Activated naive CD8-positive, alpha-beta T cell treated with anti-CD3 and anti-CD28 coated beads for 36 hours (primary cell): ENCODE data around the gene CSMD2. TPM values are rescaled to one million over a fixed set of nuclear protein-coding genes. Genes with fewer than 3 reads are reported as not detected.

Experiments
- DNase-seq: peaks from one replicate; pipeline ENCODE4 v3.0.0; 2021
- H3K27ac Mint-ChIP-seq: one replicate; pipeline ENCODE4 v1.8.0; 2022; ENCODE audit warnings: mild to moderate bottlenecking, moderate library complexity, mixed read lengths
- H3K27me3 Mint-ChIP-seq: one replicate; pipeline ENCODE4 v1.8.0; 2022; ENCODE audit warnings: mild to moderate bottlenecking, mixed read lengths
- H3K36me3 Mint-ChIP-seq: one replicate; pipeline ENCODE4 v1.8.0; 2021; ENCODE audit warnings: mild to moderate bottlenecking, mixed read lengths
- H3K4me1 Mint-ChIP-seq: one replicate; pipeline ENCODE4 v1.8.0; 2021; ENCODE audit warnings: mixed read lengths
- H3K4me3 Mint-ChIP-seq: one replicate; pipeline ENCODE4 v1.8.0; 2022; ENCODE audit warnings: mild to moderate bottlenecking, moderate library complexity, mixed read lengths
- H3K9me3 Mint-ChIP-seq: one replicate; pipeline ENCODE4 v1.8.0; 2022; ENCODE audit warnings: mixed read lengths
- total RNA-seq, 2 experiments: library from RNA; stranded (reverse); gene quantifications; one replicate each; pipeline ENCODE4 v1.2.3, GENCODE V29; 2021

CSMD2 gene
- total RNA-seq, 2 experiments from 2014 or later: not detected

GRCh38 chr1:33719771-33720670, 445.0 kb downstream of the CSMD2 start:
- no peak for DNase-seq
- Mint-ChIP-seq H3K27ac (no peak overlapping the region), H3K4me3 (no peak overlapping the region), H3K27me3 (no peaks in the 10 kb centered on the region), H3K9me3 (no peaks in the 10 kb centered on the region), H3K4me1 (no peaks in the 10 kb centered on the region), H3K36me3 (no peaks in the 10 kb centered on the region)

- no peaks in the 10 kb centered on the region for H3K27me3 Mint-ChIP-seq
- H3K9me3 Mint-ChIP-seq: no peaks in the 10 kb centered on the region
- H3K36me3 Mint-ChIP-seq: no peaks in the 10 kb centered on the region
- no peaks in the 10 kb centered on the region for H3K4me1 Mint-ChIP-seq
- no peak overlapping the region for H3K4me3 Mint-ChIP-seq
- DNase-seq: no peak
- no peak overlapping the region for H3K27ac Mint-ChIP-seq
These were observed 445.7 kb downstream of the CSMD2 start for GRCh38 chr1:33719326-33719725.

- Mint-ChIP-seq H3K27me3 (no peaks in the 10 kb centered on the region), H3K36me3 (no peaks in the 10 kb centered on the region), H3K9me3 (no peaks in the 10 kb centered on the region), H3K4me1 (no peaks in the 10 kb centered on the region), H3K4me3 (no peak overlapping the region), H3K27ac (no peak overlapping the region)
- no peak for DNase-seq
These were observed 446.8 kb downstream of the CSMD2 start for GRCh38 chr1:33718186-33718585.

GRCh38 chr1:33716976-33717688, 447.9 kb downstream of the CSMD2 start:
- no peak for DNase-seq
- H3K4me1 Mint-ChIP-seq: no peaks in the 10 kb centered on the region
- H3K9me3 Mint-ChIP-seq: no peaks in the 10 kb centered on the region
- no peaks in the 10 kb centered on the region for H3K36me3 Mint-ChIP-seq
- H3K27me3 Mint-ChIP-seq: no peaks in the 10 kb centered on the region
- H3K4me3 Mint-ChIP-seq: no peak overlapping the region
- no peak overlapping the region for H3K27ac Mint-ChIP-seq

GRCh38 chr1:33715195-33715811, 449.7 kb downstream of the CSMD2 start:
- Mint-ChIP-seq H3K4me3 (no peak overlapping the region), H3K9me3 (no peaks in the 10 kb centered on the region), H3K27me3 (peaks cover 2% of the 10 kb centered on the region), H3K27ac (no peak overlapping the region), H3K4me1 (no peaks in the 10 kb centered on the region), H3K36me3 (no peaks in the 10 kb centered on the region)
- no peak for DNase-seq

GRCh38 chr1:33714421-33714820, 450.6 kb downstream of the CSMD2 start:
- Mint-ChIP-seq H3K9me3 (no peaks in the 10 kb centered on the region), H3K27me3 (peaks cover 6% of the 10 kb centered on the region), H3K27ac (no peak overlapping the region), H3K36me3 (no peaks in the 10 kb centered on the region), H3K4me3 (no peak overlapping the region), H3K4me1 (no peaks in the 10 kb centered on the region)
- no peak for DNase-seq

GRCh38 chr1:33713058-33713877, 451.8 kb downstream of the CSMD2 start:
- H3K36me3 Mint-ChIP-seq: no peaks in the 10 kb centered on the region
- no peaks in the 10 kb centered on the region for H3K4me1 Mint-ChIP-seq
- H3K9me3 Mint-ChIP-seq: no peaks in the 10 kb centered on the region
- no peak overlapping the region for H3K4me3 Mint-ChIP-seq
- peaks cover 6% of the 10 kb centered on the region for H3K27me3 Mint-ChIP-seq
- no peak for DNase-seq
- no peak overlapping the region for H3K27ac Mint-ChIP-seq

GRCh38 chr1:33712186-33712585, 452.8 kb downstream of the CSMD2 start:
- H3K36me3 Mint-ChIP-seq: no peaks in the 10 kb centered on the region
- H3K4me1 Mint-ChIP-seq: no peaks in the 10 kb centered on the region
- peaks cover 9% of the 10 kb centered on the region for H3K27me3 Mint-ChIP-seq
- H3K27ac Mint-ChIP-seq: no peak overlapping the region
- no peak for DNase-seq
- H3K9me3 Mint-ChIP-seq: no peaks in the 10 kb centered on the region
- no peak overlapping the region for H3K4me3 Mint-ChIP-seq

- Mint-ChIP-seq H3K27me3 (peaks cover 14% of the 10 kb centered on the region), H3K27ac (no peak overlapping the region), H3K4me3 (no peak overlapping the region), H3K9me3 (no peaks in the 10 kb centered on the region), H3K4me1 (no peaks in the 10 kb centered on the region), H3K36me3 (no peaks in the 10 kb centered on the region)
- no peak for DNase-seq
These were observed 453.5 kb downstream of the CSMD2 start for GRCh38 chr1:33711511-33711910.

GRCh38 chr1:33710967-33711366, 454.1 kb downstream of the CSMD2 start:
- peaks cover 19% of the 10 kb centered on the region for H3K27me3 Mint-ChIP-seq
- H3K27ac Mint-ChIP-seq: no peak overlapping the region
- H3K4me1 Mint-ChIP-seq: no peaks in the 10 kb centered on the region
- DNase-seq: no peak
- no peak overlapping the region for H3K4me3 Mint-ChIP-seq
- H3K36me3 Mint-ChIP-seq: no peaks in the 10 kb centered on the region
- no peaks in the 10 kb centered on the region for H3K9me3 Mint-ChIP-seq

GRCh38 chr1:33709783-33710718, 455.0 kb downstream of the CSMD2 start:
- Mint-ChIP-seq H3K27ac (no peak overlapping the region), H3K4me1 (no peaks in the 10 kb centered on the region), H3K4me3 (no peak overlapping the region), H3K27me3 (peaks cover 27% of the 10 kb centered on the region), H3K9me3 (no peaks in the 10 kb centered on the region), H3K36me3 (no peaks in the 10 kb centered on the region)
- no peak for DNase-seq

GRCh38 chr1:33709174-33709782, 455.8 kb downstream of the CSMD2 start:
- no peaks in the 10 kb centered on the region for H3K36me3 Mint-ChIP-seq
- DNase-seq: no peak
- H3K4me1 Mint-ChIP-seq: no peaks in the 10 kb centered on the region
- no peaks in the 10 kb centered on the region for H3K9me3 Mint-ChIP-seq
- H3K27ac Mint-ChIP-seq: no peak overlapping the region
- no peak overlapping the region for H3K4me3 Mint-ChIP-seq
- H3K27me3 Mint-ChIP-seq: peaks cover 27% of the 10 kb centered on the region

GRCh38 chr1:33706634-33707255, 458.3 kb downstream of the CSMD2 start:
- no peak overlapping the region for H3K27ac Mint-ChIP-seq
- H3K4me1 Mint-ChIP-seq: no peaks in the 10 kb centered on the region
- H3K27me3 Mint-ChIP-seq: peaks cover 27% of the 10 kb centered on the region

More at GRCh38 chr1:33706634-33707255, 458.3 kb downstream of the CSMD2 start:
- H3K9me3 Mint-ChIP-seq: no peaks in the 10 kb centered on the region
- DNase-seq: no peak
- no peaks in the 10 kb centered on the region for H3K36me3 Mint-ChIP-seq
- H3K4me3 Mint-ChIP-seq: no peak overlapping the region
